SK-N-SH treated with all-trans-retinoic acid at 6 μM for 48 hours (cell line): Measurements from ENCODE around the gene ALG2.
A peak's percentile ranks its signal among the peaks of the same experiment; 100 is the strongest.

Source experiments
- ATAC-seq: fragments of 200-7000 bp; cut with Tn5 transposase; 3 replicates; pipeline ENCODE4 v1.9.1; 2020; ENCODE audit warnings: mild to moderate bottlenecking, moderate library complexity
- ARNTL ChIP-seq: fragments of 450-650 bp; formaldehyde crosslinking; IDR thresholded peaks from 2 replicates; pipeline ENCODE4 v1.5.0; 2020; ENCODE audit warnings: low read depth, mild to moderate bottlenecking, moderate library complexity, borderline replicate concordance
- BACH2 ChIP-seq: fragments of 250-450 bp; sonication (Bioruptor Pico); IDR thresholded peaks from 2 replicates; pipeline ENCODE4 v1.9.0; 2021; ENCODE audit warnings: mild to moderate bottlenecking, borderline replicate concordance
- CSDC2 ChIP-seq: fragments of 250-450 bp; sonication (Bioruptor Pico); IDR thresholded peaks from 2 replicates; pipeline ENCODE4 v1.5.0; 2020; ENCODE audit warnings: mild to moderate bottlenecking, moderate library complexity
- ISL1 ChIP-seq: fragments of 250-450 bp; sonication (Bioruptor Pico); IDR thresholded peaks from 2 replicates; pipeline ENCODE4 v2.1.2; 2022; ENCODE audit warnings: mild to moderate bottlenecking, moderate library complexity
- OSR1 ChIP-seq: fragments of 250-450 bp; sonication (Bioruptor Pico); IDR thresholded peaks from 2 replicates; pipeline ENCODE4 v1.8.0; 2022; ENCODE audit warnings: moderate library complexity, mild to moderate bottlenecking, inconsistent platforms
- PPARA ChIP-seq: fragments of 250-450 bp; sonication (Bioruptor Pico); IDR thresholded peaks from 2 replicates; pipeline ENCODE4 v1.5.0; 2020; ENCODE audit warnings: mild to moderate bottlenecking, borderline replicate concordance
- RARB ChIP-seq: fragments of 250-450 bp; sonication (Bioruptor Pico); IDR thresholded peaks from 2 replicates; pipeline ENCODE4 v1.8.0; 2021; ENCODE audit warnings: mild to moderate bottlenecking, moderate library complexity
- TCF4 ChIP-seq: fragments of 250-450 bp; sonication (Bioruptor Pico); IDR thresholded peaks from 2 replicates; pipeline ENCODE4 v1.8.0; 2021; ENCODE audit warnings: mild to moderate bottlenecking, moderate library complexity, borderline replicate concordance
- TOX ChIP-seq: fragments of 250-450 bp; sonication (Bioruptor Pico); IDR thresholded peaks from 2 replicates; pipeline ENCODE4 v1.8.0; 2021; ENCODE audit warnings: mild to moderate bottlenecking, moderate library complexity, borderline replicate concordance
- ZC3H10 ChIP-seq: fragments of 250-450 bp; sonication (Bioruptor Pico); IDR thresholded peaks from 2 replicates; pipeline ENCODE4 v1.5.1; 2021; ENCODE audit warnings: mild to moderate bottlenecking, moderate library complexity
- ZFP3 ChIP-seq: fragments of 250-450 bp; sonication (Bioruptor Pico); IDR thresholded peaks from 2 replicates; pipeline ENCODE4 v1.5.0; 2020; ENCODE audit warnings: mild to moderate bottlenecking, moderate library complexity
- ZFP30 ChIP-seq: fragments of 450-650 bp; formaldehyde crosslinking; IDR thresholded peaks from 2 replicates; pipeline ENCODE4 v1.5.0; 2022; ENCODE audit warnings: mild to moderate bottlenecking, moderate library complexity
- ZNF70 ChIP-seq: fragments of 450-650 bp; formaldehyde crosslinking; IDR thresholded peaks from 2 replicates; pipeline ENCODE4 v1.5.0; 2020; ENCODE audit warnings: mild to moderate bottlenecking, moderate library complexity
- ZNF8 ChIP-seq: fragments of 450-650 bp; formaldehyde crosslinking; IDR thresholded peaks from 2 replicates; pipeline ENCODE4 v1.5.0; 2020; ENCODE audit warnings: mild to moderate bottlenecking, moderate library complexity
- TF ChIP-seq, protein P1 (sequence below): fragments of 250-450 bp; sonication (Bioruptor Pico); IDR thresholded peaks from 2 replicates; pipeline ENCODE4 v1.5.1; 2021; ENCODE audit warnings: mild to moderate bottlenecking, moderate library complexity
- TF ChIP-seq, protein P2 (sequence below): fragments of 250-450 bp; sonication (Bioruptor Pico); IDR thresholded peaks from 2 replicates; pipeline ENCODE4 v1.5.1; 2020; ENCODE audit warnings: low read depth, mild to moderate bottlenecking, moderate library complexity
- TF ChIP-seq, protein P3 (sequence below): fragments of 250-450 bp; sonication (Bioruptor Pico); IDR thresholded peaks from 2 replicates; pipeline ENCODE4 v1.8.0; 2020; ENCODE audit warnings: mild to moderate bottlenecking, moderate library complexity, borderline replicate concordance

The ALG2 gene

DNA sequence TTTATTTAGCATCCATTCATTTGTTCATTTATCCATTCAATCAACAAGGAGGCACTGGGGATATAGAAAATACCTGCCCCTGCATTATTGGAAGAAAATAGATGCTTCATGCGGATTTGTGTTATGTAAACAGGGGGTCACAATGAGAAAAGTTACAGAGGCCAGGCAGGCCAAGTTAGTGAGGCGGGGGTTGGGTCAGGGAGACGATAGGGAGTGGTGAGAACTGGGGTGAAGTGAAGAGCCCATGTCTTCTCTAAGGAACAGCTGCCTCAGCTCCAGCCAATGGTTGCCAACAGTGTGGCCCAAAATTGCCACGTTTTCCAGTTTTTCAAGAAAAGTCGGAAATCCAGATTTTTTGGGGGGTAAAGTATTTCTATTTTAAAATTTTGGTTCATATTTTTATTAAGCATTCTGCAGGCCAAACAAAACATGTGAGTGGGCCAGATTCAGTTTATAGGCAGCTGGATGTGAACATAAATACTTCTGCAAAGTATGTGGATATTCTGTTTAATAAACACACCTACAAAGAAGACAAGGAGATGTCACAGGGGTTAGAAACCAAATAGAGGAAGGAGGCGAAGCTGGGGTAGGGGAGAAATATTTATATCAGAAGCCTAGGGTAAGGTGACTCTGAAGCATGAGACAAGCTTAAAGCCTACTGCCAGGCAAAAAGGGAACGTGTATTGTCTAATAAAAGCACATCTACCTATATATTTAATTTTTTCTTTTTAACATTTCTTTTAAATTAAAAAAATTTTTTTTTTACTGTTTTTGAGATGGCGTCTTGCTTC lies 44.0 kb downstream of the ALG2 start:
- ATAC-seq: no peak
- TF ChIP-seq ZC3H10 (CRISPR knock-in tag) (no peak), CSDC2 (CRISPR knock-in tag) (no peak), ZNF70 (CRISPR knock-in tag) (no peak), RARB (CRISPR knock-in tag) (no peak), ARNTL (CRISPR knock-in tag) (no peak), ZFP3 (CRISPR knock-in tag) (no peak), ISL1 (no peak), BACH2 (CRISPR knock-in tag) (no peak), OSR1 (no peak), PPARA (CRISPR knock-in tag) (no peak), ZFP30 (CRISPR knock-in tag) (no peak), ZNF8 (no peak)
- TF ChIP-seq, protein P1, sequence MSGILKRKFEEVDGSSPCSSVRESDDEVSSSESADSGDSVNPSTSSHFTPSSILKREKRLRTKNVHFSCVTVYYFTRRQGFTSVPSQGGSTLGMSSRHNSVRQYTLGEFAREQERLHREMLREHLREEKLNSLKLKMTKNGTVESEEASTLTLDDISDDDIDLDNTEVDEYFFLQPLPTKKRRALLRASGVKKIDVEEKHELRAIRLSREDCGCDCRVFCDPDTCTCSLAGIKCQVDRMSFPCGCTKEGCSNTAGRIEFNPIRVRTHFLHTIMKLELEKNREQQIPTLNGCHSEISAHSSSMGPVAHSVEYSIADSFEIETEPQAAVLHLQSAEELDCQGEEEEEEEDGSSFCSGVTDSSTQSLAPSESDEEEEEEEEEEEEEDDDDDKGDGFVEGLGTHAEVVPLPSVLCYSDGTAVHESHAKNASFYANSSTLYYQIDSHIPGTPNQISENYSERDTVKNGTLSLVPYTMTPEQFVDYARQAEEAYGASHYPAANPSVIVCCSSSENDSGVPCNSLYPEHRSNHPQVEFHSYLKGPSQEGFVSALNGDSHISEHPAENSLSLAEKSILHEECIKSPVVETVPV (CRISPR knock-in tag): no peak
- TF ChIP-seq, protein P2, sequence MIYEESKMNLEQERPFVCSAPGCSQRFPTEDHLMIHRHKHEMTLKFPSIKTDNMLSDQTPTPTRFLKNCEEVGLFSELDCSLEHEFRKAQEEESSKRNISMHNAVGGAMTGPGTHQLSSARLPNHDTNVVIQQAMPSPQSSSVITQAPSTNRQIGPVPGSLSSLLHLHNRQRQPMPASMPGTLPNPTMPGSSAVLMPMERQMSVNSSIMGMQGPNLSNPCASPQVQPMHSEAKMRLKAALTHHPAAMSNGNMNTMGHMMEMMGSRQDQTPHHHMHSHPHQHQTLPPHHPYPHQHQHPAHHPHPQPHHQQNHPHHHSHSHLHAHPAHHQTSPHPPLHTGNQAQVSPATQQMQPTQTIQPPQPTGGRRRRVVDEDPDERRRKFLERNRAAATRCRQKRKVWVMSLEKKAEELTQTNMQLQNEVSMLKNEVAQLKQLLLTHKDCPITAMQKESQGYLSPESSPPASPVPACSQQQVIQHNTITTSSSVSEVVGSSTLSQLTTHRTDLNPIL (CRISPR knock-in tag): no peak
- TF ChIP-seq, protein P3, sequence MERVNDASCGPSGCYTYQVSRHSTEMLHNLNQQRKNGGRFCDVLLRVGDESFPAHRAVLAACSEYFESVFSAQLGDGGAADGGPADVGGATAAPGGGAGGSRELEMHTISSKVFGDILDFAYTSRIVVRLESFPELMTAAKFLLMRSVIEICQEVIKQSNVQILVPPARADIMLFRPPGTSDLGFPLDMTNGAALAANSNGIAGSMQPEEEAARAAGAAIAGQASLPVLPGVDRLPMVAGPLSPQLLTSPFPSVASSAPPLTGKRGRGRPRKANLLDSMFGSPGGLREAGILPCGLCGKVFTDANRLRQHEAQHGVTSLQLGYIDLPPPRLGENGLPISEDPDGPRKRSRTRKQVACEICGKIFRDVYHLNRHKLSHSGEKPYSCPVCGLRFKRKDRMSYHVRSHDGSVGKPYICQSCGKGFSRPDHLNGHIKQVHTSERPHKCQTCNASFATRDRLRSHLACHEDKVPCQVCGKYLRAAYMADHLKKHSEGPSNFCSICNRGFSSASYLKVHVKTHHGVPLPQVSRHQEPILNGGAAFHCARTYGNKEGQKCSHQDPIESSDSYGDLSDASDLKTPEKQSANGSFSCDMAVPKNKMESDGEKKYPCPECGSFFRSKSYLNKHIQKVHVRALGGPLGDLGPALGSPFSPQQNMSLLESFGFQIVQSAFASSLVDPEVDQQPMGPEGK: no peak

DNA sequence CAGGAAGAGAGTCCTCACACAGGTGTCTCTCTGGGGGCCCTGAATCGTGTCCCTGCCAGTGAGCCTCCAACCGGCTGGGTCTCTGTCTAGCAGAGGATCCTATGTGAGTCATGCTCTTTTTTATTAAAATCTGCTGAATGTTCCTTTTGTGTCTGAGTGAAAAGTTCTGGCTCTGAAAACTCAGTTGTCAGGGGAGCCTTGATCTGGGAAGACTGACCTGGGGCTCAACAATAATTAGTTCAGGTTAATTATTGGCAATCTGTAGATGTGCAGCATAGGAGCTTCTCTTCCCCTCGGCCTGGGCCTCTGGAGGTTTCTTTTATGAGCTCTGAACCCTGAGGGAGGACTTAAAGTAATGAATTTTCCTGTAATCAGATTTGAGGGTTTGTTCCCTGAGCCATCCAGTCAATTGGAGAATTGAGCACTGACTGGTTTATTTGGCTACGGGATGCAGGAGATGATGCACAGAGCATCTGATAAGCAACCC lies 45.2 kb downstream of the ALG2 start:
- peak; percentile 55 for ATAC-seq
- TF ChIP-seq ZFP3 (CRISPR knock-in tag) (0 out of 2 replicates have a peak, but pooled peaks have one; percentile 23), ISL1 (peak; percentile 48; the same call in 1 of the 2 replicates), TOX (CRISPR knock-in tag) (no peak)

DNA sequence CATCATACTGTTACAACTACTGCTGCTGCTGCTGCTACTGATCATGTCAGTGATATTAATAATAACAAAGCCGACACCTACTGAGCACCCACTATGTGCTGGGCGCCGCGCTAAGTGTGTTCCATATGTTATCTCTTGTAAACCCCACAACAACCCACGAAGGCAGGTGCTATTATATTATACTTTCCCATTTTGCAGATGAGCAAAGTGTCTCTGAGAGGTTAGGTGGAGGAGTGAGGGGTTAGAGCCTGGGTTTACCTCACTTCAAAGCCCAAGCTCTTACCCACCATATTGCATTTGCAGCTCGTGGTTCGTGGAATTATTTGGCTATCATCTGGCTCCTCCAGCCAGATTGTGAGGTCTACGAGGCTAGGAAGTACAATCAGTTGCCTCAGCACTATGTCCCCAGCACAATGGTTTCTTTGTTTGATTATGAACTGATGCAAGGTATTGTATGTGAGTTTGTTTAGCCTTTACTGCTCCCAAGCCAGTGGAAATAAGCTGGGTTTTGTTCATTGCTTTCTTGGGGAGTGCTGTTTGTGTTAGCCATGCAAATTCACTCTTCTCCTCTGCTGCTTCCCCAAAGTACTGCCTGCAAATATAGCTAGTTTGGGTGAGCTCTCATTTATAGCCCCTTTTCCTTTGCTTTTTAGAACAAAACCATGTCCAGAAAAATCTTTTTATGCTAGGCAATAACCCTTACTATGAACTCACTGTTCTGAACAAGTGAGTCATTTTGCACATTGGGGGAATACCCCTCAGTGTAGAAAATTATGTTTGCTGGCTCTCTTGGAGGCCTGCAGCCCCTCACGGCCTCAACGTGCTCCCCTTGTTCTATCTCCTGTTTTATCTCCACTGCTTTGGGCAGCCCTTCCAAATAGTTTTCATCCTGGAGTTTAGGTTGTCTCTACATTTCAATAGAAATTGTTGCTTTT lies 47.9 kb downstream of the ALG2 start:
- TF ChIP-seq ZNF70 (CRISPR knock-in tag) (no peak), ARNTL (CRISPR knock-in tag) (no peak), RARB (CRISPR knock-in tag) (no peak), TCF4 (CRISPR knock-in tag) (no peak), TOX (CRISPR knock-in tag) (no peak), BACH2 (CRISPR knock-in tag) (no peak)
- TF ChIP-seq, protein P1 (CRISPR knock-in tag): no peak
- TF ChIP-seq, protein P3: no peak
- no peak for ATAC-seq
